Fibroblast of lung (primary cell): ENCODE data around the gene RNFT2. TPM values are rescaled to one million over a fixed set of nuclear protein-coding genes. Genes with fewer than 3 reads are reported as not detected.

Experiments used
- DNase-seq, 2 donors: peaks; one replicate each; pipeline versions ENCODE4 v3.0.0 to v3.0.0-alpha.2; 2010; ENCODE audit warnings: low read depth in 2 of 2
- H2AFZ ChIP-seq: 2 replicates; pipeline ENCODE4 v1.5.1; 2012; ENCODE audit warnings: low read length, control low read depth, inconsistent platforms
- H3K27ac ChIP-seq: 2 replicates; pipeline ENCODE4 v1.5.1; 2011; ENCODE audit warnings: low read length, control low read depth; ENCODE audit not compliant: insufficient read depth
- H3K27me3 ChIP-seq: 2 replicates; pipeline ENCODE4 v1.5.1; 2011; ENCODE audit warnings: mild to moderate bottlenecking, low read length; ENCODE audit not compliant: control insufficient read depth, insufficient read depth
- H3K36me3 ChIP-seq: 2 replicates; pipeline ENCODE4 v1.5.1; 2011; ENCODE audit warnings: low read length; ENCODE audit not compliant: control insufficient read depth, insufficient read depth
- H3K4me1 ChIP-seq: 2 replicates; pipeline ENCODE4 v1.5.1; 2011; ENCODE audit warnings: low read length; ENCODE audit not compliant: control insufficient read depth, insufficient read depth; ENCODE audit errors: extremely low read depth
- H3K4me2 ChIP-seq: 2 replicates; pipeline ENCODE4 v1.5.1; 2011; ENCODE audit warnings: low read length, control low read depth; ENCODE audit not compliant: insufficient read depth; ENCODE audit errors: extremely low read depth
- H3K4me3 ChIP-seq, 4 experiments: fragments of 200-600 bp in 1 of 4; sonication (generic) in 1 of 4; replicated peaks in 1 of 4; 2 replicates each; pipeline ENCODE4 v1.5.1; 2011 to 2016; ENCODE audit warnings: low read length in 4 of 4, low read depth in 3 of 4, mild to moderate bottlenecking in 3 of 4, control low read depth in 2 of 4, inconsistent platforms in 1 of 4, mixed read lengths in 1 of 4; ENCODE audit not compliant: insufficient read depth in 1 of 4; ENCODE audit errors: control extremely low read depth in 1 of 4
- H3K79me2 ChIP-seq: 2 replicates; pipeline ENCODE4 v1.5.1; 2012; ENCODE audit warnings: mild to moderate bottlenecking, low read length, inconsistent platforms; ENCODE audit not compliant: control insufficient read depth, insufficient read depth
- H3K9ac ChIP-seq: 2 replicates; pipeline ENCODE4 v1.5.1; 2011; ENCODE audit warnings: mild to moderate bottlenecking, low read length, control low read depth; ENCODE audit not compliant: insufficient read depth
- H3K9me3 ChIP-seq: 2 replicates; pipeline ENCODE4 v1.5.1; 2012; ENCODE audit warnings: low read depth, low read length; ENCODE audit not compliant: control insufficient read depth, insufficient read depth
- H4K20me1 ChIP-seq: 2 replicates; pipeline ENCODE4 v1.5.1; 2011; ENCODE audit warnings: low read length; ENCODE audit not compliant: control insufficient read depth, insufficient read depth; ENCODE audit errors: extremely low read depth
- EZH2 ChIP-seq: IDR thresholded peaks from 2 replicates; pipeline ENCODE4 v1.5.1; 2012; ENCODE audit warnings: low read length, control low read depth, mild to moderate bottlenecking; ENCODE audit errors: missing control alignments
- polyA plus RNA-seq, 2 donors: library from polyadenylated mRNA; depleted of rRNA in 1 of 2; stranded (reverse) in 1 of 2; unstranded in 1 of 2; fragments of >200 nt; gene quantifications; 2 replicates each; pipeline ENCODE4 v1.2.1, GENCODE V29; 2011 to 2012; ENCODE audit warnings: missing spikeins in 1 of 2
- total RNA-seq: library from RNA; depleted of rRNA; stranded (reverse); fragments of >200 nt; gene quantifications from 2 replicates; pipeline ENCODE4 v1.2.1, GENCODE V29; 2014
- TF ChIP-seq, protein P1 (sequence below), 2 donors: IDR thresholded peaks in 1 of 2; conservative IDR thresholded peaks in 1 of 2; 1 replicate in 1 of 2; 2 replicates in 1 of 2; pipeline ENCODE4 v1.5.1; 2011 to 2012; ENCODE audit warnings: low read length in 2 of 2, control low read depth in 1 of 2, inconsistent platforms in 1 of 2, low read depth in 1 of 2, mild to moderate bottlenecking in 1 of 2

RNFT2 gene
- total and polyA plus RNA-seq, 2 donors (not counting 1 experiment from before 2014, with no cell fraction given) = 0.95 to 3.1 TPM

DNA sequence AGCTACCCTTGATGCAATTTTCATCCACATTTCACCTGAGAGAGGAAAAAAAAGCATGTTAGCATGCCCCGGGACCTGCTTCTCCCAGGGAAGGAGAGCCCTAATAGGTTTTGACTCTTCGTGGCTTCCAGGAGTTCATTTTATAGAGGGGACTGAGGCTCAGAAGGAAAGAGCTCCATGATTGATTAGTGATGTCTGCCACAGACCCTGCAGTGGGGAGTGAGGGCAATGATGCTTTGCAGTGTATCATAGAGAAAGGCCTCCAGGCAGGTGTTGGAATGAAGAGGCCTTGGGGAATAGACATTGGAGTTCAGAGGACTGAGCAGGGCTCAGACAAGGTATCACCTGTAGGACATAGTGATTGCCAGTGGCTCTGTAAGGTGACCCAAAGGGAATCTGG is 41.5 kb downstream of the RNFT2 start:
- Histone ChIP-seq H3K27me3 (no peaks in the 10 kb centered on the region), H3K36me3 (no peaks in the 10 kb centered on the region)
- no peak for DNase-seq

DNA sequence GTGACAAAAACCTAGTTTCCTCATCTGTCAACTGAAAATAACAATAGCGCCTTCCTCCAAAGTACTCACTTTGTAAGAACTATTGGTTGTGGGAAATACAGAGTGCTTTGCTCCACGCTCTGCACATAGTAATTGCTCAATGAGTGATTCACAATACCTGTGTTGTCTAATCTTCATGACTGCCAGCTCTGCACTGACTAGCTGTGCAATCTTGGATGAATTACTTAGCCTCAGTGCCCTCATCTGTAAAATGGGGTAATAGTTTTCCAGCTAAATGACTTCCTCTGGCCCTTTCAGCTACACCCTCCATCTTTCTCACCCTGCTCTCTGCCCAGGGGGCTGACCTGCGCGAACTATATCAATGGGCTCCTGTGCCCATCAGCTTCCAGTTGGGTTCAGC is 42.8 kb downstream of the RNFT2 start:
- Histone ChIP-seq H3K27me3 (no peaks in the 10 kb centered on the region), H3K4me2 (no peak overlapping the region), H3K4me3 (no peak overlapping the region), H3K4me1 (no peaks in the 10 kb centered on the region), H3K79me2 (no peaks in the 10 kb centered on the region), H3K9me3 (no peaks in the 10 kb centered on the region), H4K20me1 (no peaks in the 10 kb centered on the region), H3K9ac (no peak overlapping the region), H3K36me3 (no peaks in the 10 kb centered on the region), H3K27ac (no peak overlapping the region), H2AFZ (no peak overlapping the region)
- TF ChIP-seq, protein P1, sequence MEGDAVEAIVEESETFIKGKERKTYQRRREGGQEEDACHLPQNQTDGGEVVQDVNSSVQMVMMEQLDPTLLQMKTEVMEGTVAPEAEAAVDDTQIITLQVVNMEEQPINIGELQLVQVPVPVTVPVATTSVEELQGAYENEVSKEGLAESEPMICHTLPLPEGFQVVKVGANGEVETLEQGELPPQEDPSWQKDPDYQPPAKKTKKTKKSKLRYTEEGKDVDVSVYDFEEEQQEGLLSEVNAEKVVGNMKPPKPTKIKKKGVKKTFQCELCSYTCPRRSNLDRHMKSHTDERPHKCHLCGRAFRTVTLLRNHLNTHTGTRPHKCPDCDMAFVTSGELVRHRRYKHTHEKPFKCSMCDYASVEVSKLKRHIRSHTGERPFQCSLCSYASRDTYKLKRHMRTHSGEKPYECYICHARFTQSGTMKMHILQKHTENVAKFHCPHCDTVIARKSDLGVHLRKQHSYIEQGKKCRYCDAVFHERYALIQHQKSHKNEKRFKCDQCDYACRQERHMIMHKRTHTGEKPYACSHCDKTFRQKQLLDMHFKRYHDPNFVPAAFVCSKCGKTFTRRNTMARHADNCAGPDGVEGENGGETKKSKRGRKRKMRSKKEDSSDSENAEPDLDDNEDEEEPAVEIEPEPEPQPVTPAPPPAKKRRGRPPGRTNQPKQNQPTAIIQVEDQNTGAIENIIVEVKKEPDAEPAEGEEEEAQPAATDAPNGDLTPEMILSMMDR (conservative IDR thresholded peaks at IDR 0.05 in 1 of 2, IDR thresholded peaks at IDR 0.05 in 1 of 2; ENCODE audit: low read depth in 1 of 2, low read length in 2 of 2) = no peak
- TF ChIP-seq EZH2 = no peak
- no peak for DNase-seq

More for the DNA sequence above, 41.5 kb downstream of the RNFT2 start:
- H3K9ac ChIP-seq = no peak overlapping the region
- no peaks in the 10 kb centered on the region for H3K9me3 ChIP-seq
- no peak for TF ChIP-seq EZH2
- TF ChIP-seq, protein P1 (conservative IDR thresholded peaks at IDR 0.05 in 1 of 2, IDR thresholded peaks at IDR 0.05 in 1 of 2; ENCODE audit: low read depth in 1 of 2, low read length in 2 of 2) = no peak
- no peaks in the 10 kb centered on the region for H3K4me1 ChIP-seq
- no peak overlapping the region for H3K27ac ChIP-seq
- H3K4me2 ChIP-seq = no peak overlapping the region
- H3K4me3 ChIP-seq = no peak overlapping the region
- no peak overlapping the region for H2AFZ ChIP-seq
- no peaks in the 10 kb centered on the region for H4K20me1 ChIP-seq
- no peaks in the 10 kb centered on the region for H3K79me2 ChIP-seq

DNA sequence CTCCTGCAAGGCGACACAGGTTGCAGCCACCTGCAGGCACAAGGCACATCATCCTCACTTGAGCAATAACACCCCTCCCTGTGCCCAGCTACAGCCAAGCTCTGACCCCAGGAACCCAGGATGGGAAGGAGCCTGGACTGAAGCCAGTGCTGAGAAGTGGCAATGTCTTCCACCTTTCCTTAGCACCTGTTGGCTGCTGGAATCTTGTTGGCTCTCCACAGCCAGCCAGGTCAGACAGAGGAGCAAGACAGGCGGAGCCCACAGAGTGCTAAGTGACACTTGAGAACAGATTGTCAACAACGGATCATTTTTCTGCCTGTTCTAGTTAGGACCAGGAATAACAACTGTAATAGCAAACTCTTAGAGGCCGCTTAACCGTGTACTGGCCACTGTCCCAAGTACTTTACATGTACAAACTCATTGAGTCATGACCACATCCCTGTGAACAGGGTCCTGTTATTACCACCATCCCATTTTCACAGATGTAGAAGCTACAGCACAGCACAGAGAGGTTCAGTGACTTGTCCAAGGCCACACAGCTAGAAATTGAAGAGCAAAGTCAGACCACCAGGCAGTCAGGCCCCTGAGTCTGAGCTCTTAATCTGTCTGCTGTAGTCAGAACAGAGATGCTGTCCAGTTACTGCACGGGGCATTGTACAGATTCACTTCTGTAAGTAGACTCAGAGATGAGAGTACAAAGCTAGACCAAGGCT is 45.6 kb downstream of the RNFT2 start:
- H3K4me2 ChIP-seq = no peak overlapping the region
- no peak overlapping the region for H3K9ac ChIP-seq
- no peaks in the 10 kb centered on the region for H3K79me2 ChIP-seq
- no peaks in the 10 kb centered on the region for H3K36me3 ChIP-seq
- no peaks in the 10 kb centered on the region for H3K27me3 ChIP-seq
- no peak overlapping the region for H3K27ac ChIP-seq
- DNase-seq = no peak
- H2AFZ ChIP-seq = no peak overlapping the region
- no peaks in the 10 kb centered on the region for H4K20me1 ChIP-seq
- TF ChIP-seq EZH2 = no peak
- TF ChIP-seq, protein P1 (conservative IDR thresholded peaks at IDR 0.05 in 1 of 2, IDR thresholded peaks at IDR 0.05 in 1 of 2; ENCODE audit: low read depth in 1 of 2, low read length in 2 of 2) = no peak
- H3K4me3 ChIP-seq = no peak overlapping the region
- no peaks in the 10 kb centered on the region for H3K4me1 ChIP-seq
- H3K9me3 ChIP-seq = no peaks in the 10 kb centered on the region
